Hepatocyte (in vitro differentiated cells): Measurements from ENCODE around the gene CPT2. TPM values are rescaled to one million over a fixed set of nuclear protein-coding genes. Genes with fewer than 3 reads are reported as not detected.

Experiments
- DNase-seq: peaks from one replicate; pipeline ENCODE4 v3.0.0-alpha.2; 2016; ENCODE audit warnings: low spot score
- H2AFZ ChIP-seq: fragments of 200-600 bp; sonication (generic); 2 replicates; pipeline ENCODE4 v1.6.0; 2016; ENCODE audit warnings: antibody characterized with exemption, mild to moderate bottlenecking
- H3K27ac ChIP-seq: fragments of 200-600 bp; sonication (generic); 2 replicates; pipeline ENCODE4 v1.5.1; 2016; ENCODE audit warnings: mild to moderate bottlenecking
- H3K27me3 ChIP-seq: fragments of 200-600 bp; sonication (generic); 2 replicates; pipeline ENCODE4 v1.6.1; 2016
- H3K36me3 ChIP-seq: fragments of 200-600 bp; sonication (generic); replicated peaks from 2 replicates; pipeline ENCODE4 v1.5.1; 2016; ENCODE audit warnings: low read depth; ENCODE audit not compliant: insufficient read depth
- H3K4me1 ChIP-seq: fragments of 200-600 bp; sonication (generic); 2 replicates; pipeline ENCODE4 v1.5.1; 2016; ENCODE audit warnings: mild to moderate bottlenecking, moderate library complexity; ENCODE audit not compliant: insufficient read depth
- H3K4me2 ChIP-seq: fragments of 200-600 bp; sonication (generic); 2 replicates; pipeline ENCODE4 v1.6.0; 2016
- H3K4me3 ChIP-seq: fragments of 200-600 bp; sonication (generic); 2 replicates; pipeline ENCODE4 v1.5.1; 2016; ENCODE audit warnings: mild to moderate bottlenecking
- H3K79me2 ChIP-seq: fragments of 200-600 bp; sonication (generic); 2 replicates; pipeline ENCODE4 v1.6.0; 2017; ENCODE audit warnings: mild to moderate bottlenecking
- H3K9me2 ChIP-seq: fragments of 200-600 bp; sonication (generic); replicated peaks from 2 replicates; pipeline ENCODE4 v1.6.0; 2017; ENCODE audit warnings: mild to moderate bottlenecking; ENCODE audit not compliant: insufficient read depth
- H3K9me3 ChIP-seq: fragments of 200-600 bp; sonication (generic); 2 replicates; pipeline ENCODE4 v1.5.1; 2016; ENCODE audit warnings: low read depth, mild to moderate bottlenecking
- H4K20me1 ChIP-seq: fragments of 200-600 bp; sonication (generic); 2 replicates; pipeline ENCODE4 v1.6.0; 2016; ENCODE audit warnings: mild to moderate bottlenecking; ENCODE audit not compliant: insufficient read depth, poor library complexity, severe bottlenecking
- CTCF ChIP-seq: fragments of 200-600 bp; sonication (generic); IDR thresholded peaks from 2 replicates; pipeline ENCODE4 v1.5.1; 2016; ENCODE audit warnings: antibody characterized with exemption, mild to moderate bottlenecking; ENCODE audit not compliant: poor library complexity
- EZH2 ChIP-seq: fragments of 200-600 bp; sonication (generic); IDR thresholded peaks from 2 replicates; pipeline ENCODE4 v1.6.1; 2016; ENCODE audit warnings: antibody characterized with exemption, mild to moderate bottlenecking, borderline replicate concordance
- EZH2phosphoT487 ChIP-seq: fragments of 200-600 bp; sonication (generic); IDR thresholded peaks from one replicate; pipeline ENCODE4 v1.6.1; 2018; ENCODE audit warnings: antibody characterized with exemption, mild to moderate bottlenecking, low read depth, moderate library complexity; ENCODE audit not compliant: unreplicated experiment, severe bottlenecking
- WGBS: methylation state at CpG from one replicate; pipeline ENCODE4 v1.1.6; 2016; ENCODE audit warnings: low lambda C conversion rate; ENCODE audit errors: missing lambda C conversion rate; 5-methylcytosine and 5-hydroxymethylcytosine counted together
- polyA plus RNA-seq: library from polyadenylated mRNA; unstranded; fragments of >200 nt; fragmentation: Nextera tagmentation; extraction: Ambion mirVana; gene quantifications from 2 replicates; pipeline ENCODE4 v1.2.1, GENCODE V29; 2016
- total RNA-seq: library from RNA; depleted of rRNA; stranded (reverse); fragments of >200 nt; gene quantifications from 2 replicates; pipeline ENCODE4 v1.2.3, GENCODE V29; 2014

Gene CPT2
- total and polyA plus RNA-seq, 2 experiments from 2014 or later = 25.0 to 29.1 TPM

- H2AFZ ChIP-seq = no peak overlapping the region
- H3K4me1 ChIP-seq = no peaks in the 10 kb centered on the region
- H3K27me3 ChIP-seq = peaks cover 2% of the 10 kb centered on the region
- no peak for TF ChIP-seq EZH2phosphoT487
- TF ChIP-seq EZH2 = no peak
- TF ChIP-seq CTCF = no peak
- H3K79me2 ChIP-seq = no peaks in the 10 kb centered on the region
- no peak overlapping the region for H3K27ac ChIP-seq
- H3K4me3 ChIP-seq = no peak overlapping the region
- no peaks in the 10 kb centered on the region for H3K36me3 ChIP-seq
- DNase-seq = no peak
- H4K20me1 ChIP-seq = no peaks in the 10 kb centered on the region
- no peaks in the 10 kb centered on the region for H3K9me3 ChIP-seq
- WGBS = 64% methylated on average over 10 of the region's 10 CpGs
- H3K4me2 ChIP-seq = no peak overlapping the region
- no peaks in the 10 kb centered on the region for H3K9me2 ChIP-seq
Measured at GRCh38 chr1:53163291-53163768, 33.3 kb upstream of the CPT2 start.

- peak; percentile 50 for DNase-seq
- Histone ChIP-seq H3K4me1 (no peaks in the 10 kb centered on the region), H3K79me2 (no peaks in the 10 kb centered on the region), H3K9me2 (no peaks in the 10 kb centered on the region), H3K27ac (no peak overlapping the region), H2AFZ (no peak overlapping the region), H4K20me1 (no peaks in the 10 kb centered on the region), H3K36me3 (no peaks in the 10 kb centered on the region), H3K4me3 (no peak overlapping the region), H3K4me2 (no peak overlapping the region), H3K27me3 (peaks cover 2% of the 10 kb centered on the region), H3K9me3 (no peaks in the 10 kb centered on the region)
- WGBS = 62% methylated on average over 5 of the region's 5 CpGs
- no peak for TF ChIP-seq CTCF
- TF ChIP-seq EZH2 = no peak
- no peak for TF ChIP-seq EZH2phosphoT487
Measured at GRCh38 chr1:53165408-53165961, 31.1 kb upstream of the CPT2 start.

- TF ChIP-seq CTCF = no peak
- no peak for TF ChIP-seq EZH2
- no peak for TF ChIP-seq EZH2phosphoT487
- Histone ChIP-seq H3K27me3 (peaks cover 2% of the 10 kb centered on the region), H2AFZ (no peak overlapping the region), H3K9me2 (no peaks in the 10 kb centered on the region), H3K4me2 (no peak overlapping the region), H3K36me3 (no peaks in the 10 kb centered on the region), H3K4me3 (no peak overlapping the region), H4K20me1 (no peaks in the 10 kb centered on the region), H3K27ac (no peak overlapping the region), H3K9me3 (no peaks in the 10 kb centered on the region), H3K79me2 (no peaks in the 10 kb centered on the region), H3K4me1 (no peaks in the 10 kb centered on the region)
- WGBS = 86% methylated on average over 6 of the region's 6 CpGs
- no peak for DNase-seq
Measured at GRCh38 chr1:53166366-53166765, 30.3 kb upstream of the CPT2 start.

GRCh38 chr1:53166912-53167311, 29.7 kb upstream of the CPT2 start:
- Histone ChIP-seq H3K4me1 (peaks cover under 1% of the 10 kb centered on the region), H3K9me2 (no peaks in the 10 kb centered on the region), H3K27me3 (peaks cover 2% of the 10 kb centered on the region), H3K27ac (no peak overlapping the region), H3K4me3 (no peak overlapping the region), H3K4me2 (no peak overlapping the region), H3K36me3 (no peaks in the 10 kb centered on the region), H2AFZ (no peak overlapping the region), H3K79me2 (no peaks in the 10 kb centered on the region), H3K9me3 (no peaks in the 10 kb centered on the region), H4K20me1 (no peaks in the 10 kb centered on the region)
- DNase-seq = no peak
- 90% methylated on average over 8 of the region's 8 CpGs for WGBS
- TF ChIP-seq EZH2 (no peak), CTCF (no peak), EZH2phosphoT487 (no peak)
